GM19455 (cell line): ENCODE data around the gene ZNF229.
"Not testable (repeated sequence)": the region's sequence is repeated elsewhere in the genome, so short reads cannot be mapped to it uniquely, and the experiment has no call there.

Experiments
- ATAC-seq: cut with Tn5 transposase; IDR thresholded peaks from one replicate; pipeline ENCODE4 v1.9.1; 2021; ENCODE audit not compliant: unreplicated experiment

Gene ZNF229

GRCh38 chr19:44447916-44448674 lies at the start of gene ZNF229:
TSS of gene ZNF229 (minus strand) at chr19:44448472. CDS start at chr19:44442847, 5,625 bp downstream.
- no peak for ATAC-seq

DNA sequence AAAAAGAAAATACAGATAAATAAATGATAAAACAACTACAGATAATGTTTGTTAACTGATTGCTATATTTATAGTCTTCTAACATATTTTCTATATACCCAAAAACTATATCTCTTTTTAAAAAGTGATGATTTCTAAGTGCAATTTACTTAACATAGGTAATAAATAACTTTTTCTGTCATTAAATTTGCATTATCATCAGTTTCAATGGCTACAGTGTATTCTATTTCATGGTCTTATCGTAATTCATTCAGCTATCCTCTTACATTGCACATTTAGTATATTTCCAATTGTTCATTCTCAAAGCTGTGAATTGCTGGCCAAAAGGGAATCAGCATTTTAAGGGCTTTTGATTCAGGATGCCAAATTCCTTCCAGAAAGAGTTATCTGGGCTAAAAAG lies 48.4 kb upstream of the ZNF229 start:
- ATAC-seq, result no peak

- no peak for ATAC-seq
These were observed 28.5 kb upstream of the ZNF229 start for GRCh38 chr19:44476559-44477408.

GRCh38 chr19:44468730-44469129 lies 20.5 kb upstream of the ZNF229 start:
- not testable (repeated sequence) for ATAC-seq

- not testable (repeated sequence) for ATAC-seq
These were observed 14.5 kb upstream of the ZNF229 start for GRCh38 chr19:44462600-44463286.

DNA sequence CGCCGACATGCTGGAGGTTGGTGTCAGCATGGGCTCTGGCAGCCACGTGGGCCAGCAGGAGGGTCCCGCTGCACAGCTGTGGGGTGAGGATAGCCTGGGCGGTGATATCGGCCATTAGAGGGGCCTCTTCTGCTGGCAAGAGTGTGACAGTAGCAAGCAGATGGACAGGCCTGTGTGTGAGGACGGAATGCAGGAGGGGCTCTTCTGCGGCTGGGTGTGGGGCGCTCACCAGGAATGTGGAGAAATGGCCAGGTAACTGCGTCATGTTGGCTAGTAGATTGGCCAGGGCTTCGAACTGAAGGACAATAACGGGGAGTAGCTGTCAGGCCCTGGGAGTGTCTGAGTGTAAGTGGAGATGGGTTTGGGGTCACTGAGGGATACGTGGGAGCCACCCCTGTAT lies 7.7 kb upstream of the ZNF229 start:
- ATAC-seq, result not testable (repeated sequence)

DNA sequence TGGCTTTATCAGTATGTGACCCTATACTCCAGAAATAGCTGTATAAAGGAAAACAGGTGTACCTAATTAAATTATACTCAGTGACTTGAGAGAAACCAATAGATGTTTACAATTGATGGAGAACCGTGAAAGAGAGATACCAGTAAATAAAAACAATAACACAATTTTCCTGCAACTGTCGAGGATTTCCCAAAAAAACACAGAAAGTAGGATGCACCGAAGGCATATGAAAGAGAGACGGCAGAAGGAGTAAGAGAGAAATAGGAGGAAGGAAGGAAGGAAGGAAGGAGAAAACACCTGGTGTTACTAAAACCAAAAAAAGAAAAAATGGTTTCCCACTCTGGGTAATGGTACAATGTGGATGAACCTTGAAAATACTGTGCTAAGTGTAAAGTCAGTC lies 6.8 kb upstream of the ZNF229 start:
- ATAC-seq, result no peak

- ATAC-seq, result no peak
These were observed 4.1 kb upstream of the ZNF229 start for GRCh38 chr19:44452367-44452766.

GRCh38 chr19:44451687-44452086 lies 3.4 kb upstream of the ZNF229 start:
- no peak for ATAC-seq

GRCh38 chr19:44438441-44438840 lies 9.8 kb downstream of the ZNF229 start:
- ATAC-seq, result no peak

DNA sequence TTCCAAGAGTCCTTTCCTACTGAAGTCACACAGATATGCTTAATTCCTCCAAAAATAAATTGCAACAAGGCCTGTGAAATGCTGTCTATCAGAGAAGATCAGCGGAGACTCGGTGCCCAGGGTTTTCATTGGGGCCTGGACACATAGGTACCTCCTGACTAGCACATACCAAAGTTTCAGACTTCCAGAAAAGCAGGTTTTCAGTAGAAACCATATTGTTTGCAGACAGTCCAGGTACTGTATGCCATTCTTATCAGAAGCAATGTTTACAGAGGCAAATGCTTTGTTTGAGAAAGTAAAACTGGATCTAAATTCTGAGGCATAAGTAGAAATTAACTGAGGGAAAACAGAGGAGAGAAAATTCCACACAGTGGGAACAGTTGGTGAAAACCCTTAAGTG lies 12.8 kb downstream of the ZNF229 start:
- no peak for ATAC-seq

DNA sequence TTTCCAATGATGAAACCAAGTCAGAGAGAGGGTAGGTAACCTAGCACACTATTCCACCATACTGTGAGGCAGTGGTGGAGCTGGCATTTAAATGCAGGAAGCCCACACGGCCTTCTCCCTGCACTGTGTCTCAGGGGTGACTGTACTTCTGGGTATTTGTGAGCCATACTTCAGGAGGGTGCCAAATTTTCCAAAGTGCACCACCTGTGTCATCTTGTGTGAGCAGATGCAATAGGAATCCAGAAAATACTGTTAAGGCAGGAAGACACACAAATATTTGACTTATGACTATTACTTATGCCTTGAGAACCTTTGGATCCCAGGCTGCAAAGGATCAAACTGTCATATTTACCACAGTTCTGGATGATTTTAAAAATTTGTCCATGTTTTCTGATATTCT lies 17.3 kb downstream of the ZNF229 start:
- ATAC-seq, result no peak

DNA sequence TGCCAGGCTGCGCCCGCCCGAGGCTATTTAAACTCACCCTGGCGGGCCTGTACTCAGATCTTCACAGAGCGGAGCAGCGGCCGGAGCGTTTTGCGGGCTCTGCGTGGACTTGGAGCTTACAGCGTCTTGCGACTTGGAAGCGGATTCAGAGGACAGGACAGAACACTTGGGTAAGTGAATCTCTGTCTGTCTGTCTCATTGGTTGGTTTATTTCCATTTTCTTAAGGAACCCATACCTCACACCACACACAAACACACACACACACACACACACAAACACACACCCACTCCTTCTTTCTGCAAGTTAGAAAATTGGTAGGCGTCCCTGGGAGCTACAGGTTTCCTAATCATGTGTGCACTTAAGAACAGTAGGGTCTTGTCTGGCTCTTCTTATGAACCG lies 32.7 kb downstream of the ZNF229 start:
- not testable (repeated sequence) for ATAC-seq

DNA sequence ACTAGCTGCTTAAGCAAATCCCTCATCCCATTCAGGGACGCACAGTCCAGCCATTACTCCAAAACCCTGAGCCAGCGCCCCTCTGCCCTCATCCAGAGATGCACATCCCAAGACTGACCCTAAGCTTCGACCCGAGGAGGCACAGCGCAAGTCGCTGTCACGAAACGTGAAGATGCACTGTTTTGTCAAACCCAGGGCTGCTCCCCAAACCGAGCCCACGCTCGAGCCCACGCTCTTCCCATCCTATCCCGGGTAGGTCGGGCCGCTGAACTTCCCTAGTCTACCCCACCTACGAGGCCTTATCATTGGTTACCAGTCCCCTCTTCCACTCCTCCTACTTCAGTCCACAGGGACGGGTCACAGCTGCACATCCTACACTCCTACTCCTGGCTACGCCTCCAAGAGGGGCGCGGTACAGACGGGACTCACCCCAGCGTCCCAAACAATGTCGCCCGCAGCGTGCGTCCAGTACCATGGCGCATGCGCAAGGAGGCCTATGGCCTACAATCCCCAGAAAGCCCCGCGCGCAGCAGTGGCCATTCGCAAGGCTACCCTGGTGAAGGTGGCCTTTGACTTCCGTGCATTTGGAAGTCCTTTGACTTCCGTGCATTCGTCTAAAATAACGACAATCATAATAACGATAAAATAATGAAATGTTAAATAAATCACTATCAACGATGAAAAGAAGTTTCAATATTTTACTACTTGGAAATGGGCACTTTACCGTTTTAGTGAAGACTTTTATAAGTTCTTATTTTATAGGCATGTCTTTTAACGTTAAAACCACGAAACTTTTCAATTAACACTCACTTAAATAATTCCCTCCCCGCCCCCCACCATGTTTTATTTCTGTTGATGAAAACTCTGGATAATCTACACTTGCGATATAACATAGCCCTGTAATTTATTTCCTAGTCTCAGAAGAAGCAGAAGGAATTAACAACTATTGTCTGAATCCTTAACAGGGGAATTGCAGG lies 46.8 kb downstream of the ZNF229 start, which contains the start of gene ZNF285:
TSS of gene ZNF285 (minus strand) at position 470 of the 977 bp plus-strand sequence. CDS start 4,395 bp downstream, outside the sequence.
- ATAC-seq, result no peak

DNA sequence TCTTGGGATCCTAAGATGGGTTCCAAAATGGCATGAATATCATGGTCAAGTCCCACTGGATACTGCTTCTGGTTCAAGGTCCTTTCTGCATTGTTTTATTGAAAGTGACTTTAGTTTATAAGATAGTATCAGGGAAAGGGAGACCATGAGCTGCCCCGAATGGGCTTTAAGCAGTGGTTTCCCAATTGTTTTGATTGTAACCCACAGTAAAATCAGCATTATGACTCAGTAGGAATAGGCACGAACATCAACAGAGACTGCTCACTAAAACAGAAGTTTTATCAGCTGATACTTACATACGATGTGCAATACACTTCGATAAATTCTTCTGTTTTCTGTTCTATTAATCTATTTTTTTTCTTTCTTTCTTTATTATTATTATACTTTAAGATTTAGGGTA lies 59.0 kb downstream of the ZNF229 start:
- not testable (repeated sequence) for ATAC-seq
